HT1080 (cell line): ENCODE data around the gene GDPD5. TPM values are rescaled to one million over a fixed set of nuclear protein-coding genes. Genes with fewer than 3 reads are reported as not detected.

Experiments used
- DNase-seq: peaks from one replicate; pipeline ENCODE4 v3.0.0-alpha.2; 2015; ENCODE audit warnings: low read depth
- polyA plus RNA-seq, 2 experiments: library from polyadenylated mRNA; depleted of rRNA; stranded (reverse); fragments of >200 nt; gene quantifications; 2 replicates each; pipeline ENCODE4 v1.2.3, GENCODE V29; 2015
- total RNA-seq: library from RNA; depleted of rRNA; stranded (reverse); fragments of >200 nt; shearing (Covaris generic); gene quantifications from 2 replicates; pipeline ENCODE4 v1.2.3, GENCODE V29; 2014; rRNA removed

The GDPD5 gene
- 47.3 and 53.2 TPM in 2 replicates for total RNA-seq
- polyA plus RNA-seq (2015; cell fraction: cytosol; rRNA removed): 26.4 and 30.4 TPM in 2 replicates
- polyA plus RNA-seq (2015; cell fraction: nucleus; rRNA removed): 64.1 and 87.2 TPM in 2 replicates

GRCh38 chr11:75525433-75526191, at the start of gene GDPD5:
GDPD5 (minus strand) TSS chr11:75525941; CDS start chr11:75477735, 48,206 bp downstream.
- DNase-seq: peak; percentile 75

DNA sequence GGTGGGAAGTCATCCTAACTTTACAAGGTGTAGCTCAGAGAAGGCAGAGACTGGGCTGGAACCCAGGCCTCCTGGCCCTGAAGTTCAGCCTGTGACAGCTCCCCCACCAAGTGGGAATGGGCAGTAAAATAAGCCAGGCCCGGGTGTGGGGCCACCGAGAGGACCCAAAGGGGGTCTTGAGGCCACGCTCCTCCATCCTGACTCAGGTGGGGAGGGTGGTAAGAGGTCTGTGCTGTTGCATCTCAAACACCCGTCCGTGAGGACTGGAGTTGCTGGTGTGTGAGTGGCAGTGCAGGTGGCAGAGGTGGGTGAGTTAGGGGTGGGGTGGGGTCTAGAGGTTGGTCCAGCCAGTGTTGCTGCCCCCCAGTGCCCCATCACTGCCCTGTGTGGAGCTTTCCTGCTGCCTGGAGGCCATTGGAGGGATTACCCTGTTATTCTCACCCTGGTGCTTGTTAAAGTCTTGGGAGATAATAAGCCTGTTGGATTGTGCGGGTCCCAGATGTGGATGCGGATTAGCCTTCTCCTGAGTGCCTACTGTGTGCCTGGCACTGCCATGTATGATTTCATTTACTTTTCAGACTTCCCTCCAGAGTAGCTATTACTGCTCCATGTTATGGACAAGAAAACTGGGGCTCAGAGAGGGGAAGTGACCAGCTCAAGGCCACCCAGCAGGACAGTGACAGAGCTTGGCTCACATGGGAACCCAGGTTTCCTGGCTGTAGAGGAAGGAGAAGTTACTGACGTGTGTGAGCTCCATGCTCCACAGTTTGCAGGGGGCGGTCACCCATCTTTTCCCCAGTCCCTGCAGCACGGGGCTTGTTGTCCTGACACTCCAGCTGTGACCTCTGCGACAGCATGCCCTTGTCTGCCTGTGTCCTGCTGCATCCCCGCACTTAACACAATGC, 49.2 kb upstream of the GDPD5 start:
- no peak for DNase-seq

- no peak for DNase-seq
Observed at GRCh38 chr11:75572744-75573143, 47.0 kb upstream of the GDPD5 start.

DNA sequence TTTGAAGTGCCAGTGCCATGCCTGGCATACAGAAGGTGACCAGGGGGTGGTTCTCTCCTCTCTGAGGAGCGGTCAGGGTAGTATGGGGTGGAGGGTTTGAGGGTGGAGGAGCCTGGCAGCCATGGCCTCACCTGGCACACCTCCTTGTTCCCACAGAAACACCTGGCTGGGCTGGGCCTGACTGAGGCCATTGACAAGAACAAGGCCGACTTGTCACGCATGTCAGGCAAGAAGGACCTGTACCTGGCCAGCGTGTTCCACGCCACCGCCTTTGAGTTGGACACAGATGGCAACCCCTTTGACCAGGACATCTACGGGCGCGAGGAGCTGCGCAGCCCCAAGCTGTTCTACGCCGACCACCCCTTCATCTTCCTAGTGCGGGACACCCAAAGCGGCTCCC, 45.9 kb upstream of the GDPD5 start:
- no peak for DNase-seq

- no peak for DNase-seq
Observed at GRCh38 chr11:75570559-75571139, 44.9 kb upstream of the GDPD5 start.

DNA sequence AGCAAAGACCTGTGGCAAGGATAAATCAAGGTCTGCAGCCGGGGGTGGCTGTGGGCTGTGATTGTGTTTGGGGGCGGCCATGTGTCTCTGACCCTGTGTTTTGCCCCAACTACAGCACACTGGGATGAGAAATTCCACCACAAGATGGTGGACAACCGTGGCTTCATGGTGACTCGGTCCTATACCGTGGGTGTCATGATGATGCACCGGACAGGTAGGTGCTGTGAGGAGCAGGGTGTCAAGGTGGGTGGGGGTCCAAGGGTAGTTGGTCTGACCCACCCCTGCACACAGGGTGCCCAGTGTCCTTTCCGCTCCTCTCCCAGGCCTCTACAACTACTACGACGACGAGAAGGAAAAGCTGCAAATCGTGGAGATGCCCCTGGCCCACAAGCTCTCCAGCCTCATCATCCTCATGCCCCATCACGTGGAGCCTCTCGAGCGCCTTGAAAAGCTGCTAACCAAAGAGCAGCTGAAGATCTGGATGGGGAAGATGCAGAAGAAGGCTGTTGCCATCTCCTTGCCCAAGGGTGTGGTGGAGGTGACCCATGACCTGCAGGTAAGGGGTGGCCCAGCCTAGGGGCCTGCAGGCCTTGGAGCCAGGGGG, 43.0 kb upstream of the GDPD5 start:
- no peak for DNase-seq

- no peak for DNase-seq
Observed at GRCh38 chr11:75567971-75568370, 42.2 kb upstream of the GDPD5 start.

DNA sequence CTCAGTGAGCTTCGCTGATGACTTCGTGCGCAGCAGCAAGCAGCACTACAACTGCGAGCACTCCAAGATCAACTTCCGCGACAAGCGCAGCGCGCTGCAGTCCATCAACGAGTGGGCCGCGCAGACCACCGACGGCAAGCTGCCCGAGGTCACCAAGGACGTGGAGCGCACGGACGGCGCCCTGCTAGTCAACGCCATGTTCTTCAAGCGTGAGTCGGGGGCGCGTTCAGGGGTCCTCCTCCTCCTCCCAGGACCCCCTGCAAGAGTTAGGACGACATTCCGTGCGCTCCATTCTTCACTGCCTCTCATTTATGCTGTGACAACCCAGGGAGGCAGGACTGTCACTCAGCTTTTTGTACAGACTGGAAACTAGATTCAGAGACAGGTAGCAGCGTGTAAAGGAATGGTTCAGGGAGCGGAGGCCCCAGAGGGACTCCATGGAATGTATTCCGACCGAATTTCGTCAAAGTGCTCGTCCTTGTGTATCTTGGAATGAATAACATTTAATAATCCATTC, 41.1 kb upstream of the GDPD5 start:
- no peak for DNase-seq

DNA sequence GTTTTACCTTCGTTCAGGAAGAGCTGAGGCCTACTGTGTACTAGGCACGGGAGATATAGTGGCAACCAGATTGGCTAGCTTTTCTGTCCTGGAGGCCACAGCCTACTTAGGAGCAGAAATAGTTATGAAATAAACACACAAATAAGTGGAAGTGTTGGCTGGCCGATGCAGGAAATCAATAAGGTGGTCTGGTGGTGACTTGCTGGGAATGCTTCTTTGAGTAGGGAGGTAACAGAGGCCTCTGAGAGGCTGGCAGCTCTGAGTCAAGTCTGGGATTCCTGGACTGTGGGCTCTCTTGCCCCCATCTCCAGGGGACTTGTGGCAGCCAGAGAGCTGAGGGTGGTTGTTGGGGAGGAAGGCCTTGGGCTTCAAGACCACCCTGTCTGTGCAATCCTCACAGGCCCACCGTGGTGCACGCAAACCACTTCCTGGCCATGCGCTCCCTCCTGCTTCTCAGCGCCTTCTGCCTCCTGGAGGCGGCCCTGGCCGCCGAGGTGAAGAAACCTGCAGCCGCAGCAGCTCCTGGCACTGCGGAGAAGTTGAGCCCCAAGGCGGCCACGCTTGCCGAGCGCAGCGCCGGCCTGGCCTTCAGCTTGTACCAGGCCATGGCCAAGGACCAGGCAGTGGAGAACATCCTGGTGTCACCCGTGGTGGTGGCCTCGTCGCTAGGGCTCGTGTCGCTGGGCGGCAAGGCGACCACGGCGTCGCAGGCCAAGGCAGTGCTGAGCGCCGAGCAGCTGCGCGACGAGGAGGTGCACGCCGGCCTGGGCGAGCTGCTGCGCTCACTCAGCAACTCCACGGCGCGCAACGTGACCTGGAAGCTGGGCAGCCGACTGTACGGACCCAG, 40.4 kb upstream of the GDPD5 start:
- no peak for DNase-seq

DNA sequence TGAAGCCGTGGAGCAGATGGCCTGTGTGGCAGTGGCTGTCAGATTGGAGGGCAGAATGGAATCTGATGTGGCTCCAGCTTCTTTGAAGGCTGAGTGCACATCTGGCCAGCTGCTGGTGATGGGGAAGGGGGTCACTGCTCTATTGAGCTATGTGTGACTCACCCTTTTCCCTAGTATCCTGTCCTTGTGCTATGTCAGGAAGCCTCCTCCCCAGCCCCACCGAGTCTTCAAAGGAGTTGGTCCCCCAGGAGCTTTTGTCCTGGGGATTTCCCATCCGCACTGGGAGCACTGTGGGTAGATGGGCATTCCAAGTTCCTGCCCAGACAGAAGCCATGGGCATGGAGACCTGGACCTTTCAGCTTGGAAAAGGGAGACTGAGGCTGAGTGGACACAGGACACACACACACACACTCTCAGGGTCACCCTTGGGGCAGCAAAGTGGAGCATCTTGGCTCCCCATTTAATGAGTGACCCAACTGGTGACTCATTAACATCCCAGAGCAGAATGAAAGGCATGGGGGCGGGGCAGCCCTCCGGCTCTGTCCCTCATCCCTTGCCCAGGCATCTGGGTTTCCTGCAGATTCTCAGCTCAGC, 39.6 kb upstream of the GDPD5 start:
- peak; percentile 77 for DNase-seq

DNA sequence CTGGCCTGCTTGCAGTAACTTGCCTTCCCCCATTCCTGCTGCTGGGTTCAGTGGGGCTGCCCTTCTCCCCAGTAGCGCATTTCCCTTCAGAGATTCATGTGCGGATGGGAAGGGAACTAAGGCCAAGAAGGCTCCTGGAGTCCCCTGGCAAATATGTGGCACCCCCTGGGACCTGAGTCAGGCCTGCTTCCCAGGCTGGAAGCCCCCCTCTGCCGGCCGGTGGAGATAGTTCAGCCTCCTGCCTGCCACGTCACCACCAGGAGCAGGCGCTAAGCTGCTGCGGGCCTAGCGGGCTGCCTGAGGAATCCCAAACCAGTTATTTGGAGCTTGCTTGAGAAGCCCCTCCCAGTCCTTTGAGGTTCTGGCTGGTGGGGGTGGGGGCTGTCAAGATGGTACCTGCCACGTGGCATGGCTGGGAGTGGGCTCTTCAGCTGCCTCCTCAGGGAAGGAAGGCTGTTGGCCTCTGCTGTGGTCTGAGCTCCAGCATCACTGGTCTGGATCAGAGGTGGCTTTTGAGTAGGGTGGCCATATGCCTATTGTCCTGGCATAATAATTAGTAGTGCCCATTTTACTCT, 38.3 kb upstream of the GDPD5 start:
- peak; percentile 86 for DNase-seq

- no peak for DNase-seq
Observed at GRCh38 chr11:75563501-75563977, 37.8 kb upstream of the GDPD5 start.

DNA sequence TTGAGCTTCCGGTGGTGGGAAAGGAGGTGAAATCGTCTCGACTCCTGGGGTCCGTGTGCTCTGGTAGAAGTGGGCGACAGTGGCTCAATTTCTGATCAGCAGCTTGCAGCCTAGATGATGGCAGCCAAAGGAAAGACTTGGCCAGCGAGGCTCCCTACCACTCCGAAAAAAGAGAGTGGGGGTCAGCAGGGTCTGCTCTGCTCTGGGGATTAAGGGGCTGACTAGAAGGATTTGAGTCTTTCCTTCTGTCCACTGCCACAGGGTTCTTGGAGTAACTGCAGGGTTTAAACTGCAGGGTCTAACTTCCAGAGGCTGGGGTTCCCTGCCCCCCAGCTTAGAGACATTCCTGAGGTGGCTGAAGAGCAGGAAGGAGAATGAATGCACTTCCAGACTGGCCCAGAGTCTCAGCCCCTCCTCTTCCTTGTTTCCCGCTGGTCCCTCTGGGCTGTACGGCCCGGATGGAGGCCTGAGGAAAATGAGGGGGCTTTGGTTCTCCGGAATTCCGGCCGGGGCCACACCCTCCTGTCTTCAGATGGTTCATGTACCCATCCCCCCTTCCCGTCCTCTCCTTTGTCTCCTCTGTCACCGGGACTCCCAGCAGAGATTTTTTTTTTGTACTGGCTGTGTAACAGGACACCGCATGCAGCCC, 37.2 kb upstream of the GDPD5 start:
- peak; percentile 90 for DNase-seq

DNA sequence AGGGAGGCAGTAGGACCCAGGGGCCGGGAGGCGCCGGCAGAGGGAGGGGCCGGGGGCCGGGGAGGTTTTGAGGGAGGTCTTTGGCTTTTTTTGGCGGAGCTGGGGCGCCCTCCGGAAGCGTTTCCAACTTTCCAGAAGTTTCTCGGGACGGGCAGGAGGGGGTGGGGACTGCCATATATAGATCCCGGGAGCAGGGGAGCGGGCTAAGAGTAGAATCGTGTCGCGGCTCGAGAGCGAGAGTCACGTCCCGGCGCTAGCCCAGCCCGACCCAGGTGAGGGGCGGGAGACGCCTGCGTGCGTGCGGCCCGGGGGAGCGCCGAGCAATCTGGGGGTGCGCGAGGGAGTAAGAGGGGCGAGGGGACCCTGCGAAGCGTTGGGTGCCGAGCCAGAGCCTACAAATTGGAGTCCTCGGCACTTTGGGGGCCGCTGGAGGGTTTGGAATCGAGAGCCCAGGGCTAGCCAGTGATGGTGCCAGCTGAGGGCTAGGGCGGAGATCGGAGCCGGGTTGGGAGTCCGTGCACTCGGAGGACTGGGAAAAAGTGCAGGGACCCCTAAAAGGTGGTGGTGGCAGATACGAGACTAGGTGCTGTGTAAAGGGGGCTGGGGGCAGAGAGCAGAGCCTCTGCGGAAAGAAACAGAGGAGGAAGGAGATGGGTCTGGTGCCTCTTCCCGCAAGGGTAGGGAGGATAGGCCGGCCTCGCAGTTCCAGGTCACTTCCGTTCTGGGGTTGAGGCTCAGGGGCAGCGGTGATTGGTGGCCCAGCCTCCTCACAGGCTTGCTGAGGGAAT, 36.5 kb upstream of the GDPD5 start, which contains the start of gene SERPINH1:
TSS of gene SERPINH1 (plus strand) at position 206 of the 788 bp plus-strand sequence. CDS start 4,097 bp downstream, outside the sequence.
- peak; percentile 87 for DNase-seq

GRCh38 chr11:75561426-75562047, 35.8 kb upstream of the GDPD5 start:
- DNase-seq: no peak

DNA sequence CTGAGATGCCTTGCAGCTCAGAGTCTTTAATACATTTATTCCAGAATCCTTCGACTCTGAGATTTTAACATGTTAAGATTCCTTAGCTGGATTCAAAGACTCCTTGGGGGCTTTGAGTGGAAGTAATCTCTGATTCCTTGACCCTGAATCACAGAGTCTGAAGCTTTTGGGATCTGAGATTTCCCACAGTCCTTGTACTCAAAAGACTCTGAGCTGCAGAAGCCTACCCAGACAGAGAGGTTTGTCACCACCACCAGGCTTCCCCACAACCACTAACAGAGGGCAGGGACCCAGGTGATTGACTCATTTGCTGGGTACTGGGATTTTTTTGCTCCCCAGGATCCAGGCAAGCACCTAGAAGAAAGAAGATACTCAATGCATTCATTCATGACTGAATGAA, 34.9 kb upstream of the GDPD5 start:
- DNase-seq: no peak
